Measurements from ENCODE around the gene CBX5.
"Not testable (repeated sequence)": the region's sequence is repeated elsewhere in the genome, so short reads cannot be mapped to it uniquely, and the experiment has no call there.

CBX5 gene

DNA sequence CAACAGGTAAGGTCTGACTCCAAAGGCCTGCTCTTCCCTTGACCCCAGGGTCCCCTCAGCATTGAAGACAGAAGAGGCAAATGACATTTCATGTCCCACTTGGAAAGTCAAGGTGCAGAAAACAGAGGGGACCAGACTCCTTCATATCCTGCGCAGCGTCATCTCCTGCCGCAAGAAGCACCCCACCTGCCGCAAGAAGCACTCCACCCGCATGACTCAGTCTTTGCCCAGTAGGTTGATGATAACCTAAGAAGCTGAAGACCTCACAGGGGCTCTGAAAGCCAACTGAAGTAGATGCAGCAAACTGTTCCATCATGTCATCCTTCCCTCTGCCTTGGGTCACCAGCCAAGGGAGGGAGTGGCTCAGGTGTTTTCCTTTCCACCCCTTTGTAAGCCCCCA lies 79.5 kb downstream of the CBX5 start:
- no peak for TF ChIP-seq POLR2A (IDR thresholded peaks at IDR 0.05; ENCODE audit: low read depth, low read length)
- no peak for FAIRE-seq
- DNase-seq (ENCODE audit: insufficient read length, low spot score) = no peak

DNA sequence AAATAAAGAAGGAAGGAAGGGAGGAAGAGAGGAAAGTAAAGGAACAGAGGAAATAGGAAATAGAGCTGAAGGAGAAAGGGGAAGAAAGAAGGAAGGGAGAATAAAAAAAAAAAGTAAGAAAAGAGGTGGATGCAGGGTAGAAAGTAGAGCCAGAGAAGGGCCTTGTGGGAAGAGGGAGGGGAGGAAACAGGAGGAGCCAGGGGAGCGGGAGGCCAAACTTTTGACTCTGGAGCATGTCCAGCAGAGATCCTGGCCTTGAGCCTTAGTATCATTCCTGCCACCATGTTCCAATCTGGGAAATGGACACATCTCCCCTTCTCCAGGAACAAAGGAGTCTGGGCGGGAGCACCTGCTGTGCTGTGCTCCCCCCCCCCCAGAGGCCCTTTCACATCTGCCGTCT lies 80.0 kb downstream of the CBX5 start:
- FAIRE-seq (no peak), DNase-seq (ENCODE audit: insufficient read length, low spot score) (no peak)
- TF ChIP-seq POLR2A (IDR thresholded peaks at IDR 0.05; ENCODE audit: low read depth, low read length) = no peak

DNA sequence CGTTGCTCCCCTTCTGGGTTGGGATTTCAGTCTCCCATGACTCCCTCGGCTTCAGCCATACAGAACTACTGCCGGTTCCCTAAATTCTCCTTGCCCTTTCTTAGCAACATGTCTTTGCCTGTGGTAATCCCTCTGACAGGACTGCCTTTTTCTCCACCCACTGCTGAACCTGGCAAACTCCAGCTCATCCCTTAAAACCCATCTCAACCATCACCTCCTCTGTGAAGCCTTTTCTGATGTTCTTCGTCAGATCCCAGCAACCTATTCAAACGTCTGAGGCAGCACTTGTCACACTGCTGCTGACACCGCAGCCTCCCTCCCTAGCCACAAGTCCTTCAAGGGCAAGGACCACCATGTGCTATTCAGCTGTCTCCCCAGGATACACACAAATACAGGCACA lies 80.9 kb downstream of the CBX5 start:
- no peak for FAIRE-seq

DNA sequence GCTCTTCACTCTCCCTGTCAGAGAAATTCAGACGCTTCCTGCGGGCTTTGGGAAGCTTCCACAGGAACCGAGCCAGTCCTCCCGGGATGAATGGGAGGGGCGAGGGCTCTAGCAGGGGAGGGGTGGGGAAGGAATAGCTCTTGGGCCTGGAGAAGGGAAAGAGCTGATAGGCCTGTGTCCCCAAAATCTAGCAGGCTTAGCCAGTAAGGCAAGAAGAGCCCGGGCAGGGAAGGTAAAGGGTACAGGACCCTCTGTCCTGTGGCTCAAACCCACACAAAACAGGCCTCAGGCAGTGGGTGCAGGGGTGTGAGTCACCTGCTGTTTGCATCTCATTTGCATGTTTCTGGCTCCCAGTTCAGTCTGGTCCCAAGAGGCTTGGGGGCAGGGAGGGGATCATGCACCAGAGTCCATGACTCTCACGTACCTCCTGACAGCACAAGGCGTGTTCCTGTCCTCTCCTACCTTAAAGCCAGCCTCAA lies 82.5 kb downstream of the CBX5 start:
- FAIRE-seq (no peak), DNase-seq (ENCODE audit: insufficient read length, low spot score) (peak; percentile 47)
- no peak for TF ChIP-seq POLR2A (IDR thresholded peaks at IDR 0.05; ENCODE audit: low read depth, low read length)

More for the DNA sequence above, 80.9 kb downstream of the CBX5 start:
- no peak for TF ChIP-seq POLR2A (IDR thresholded peaks at IDR 0.05; ENCODE audit: low read depth, low read length)
- no peak for DNase-seq (ENCODE audit: insufficient read length, low spot score)

DNA sequence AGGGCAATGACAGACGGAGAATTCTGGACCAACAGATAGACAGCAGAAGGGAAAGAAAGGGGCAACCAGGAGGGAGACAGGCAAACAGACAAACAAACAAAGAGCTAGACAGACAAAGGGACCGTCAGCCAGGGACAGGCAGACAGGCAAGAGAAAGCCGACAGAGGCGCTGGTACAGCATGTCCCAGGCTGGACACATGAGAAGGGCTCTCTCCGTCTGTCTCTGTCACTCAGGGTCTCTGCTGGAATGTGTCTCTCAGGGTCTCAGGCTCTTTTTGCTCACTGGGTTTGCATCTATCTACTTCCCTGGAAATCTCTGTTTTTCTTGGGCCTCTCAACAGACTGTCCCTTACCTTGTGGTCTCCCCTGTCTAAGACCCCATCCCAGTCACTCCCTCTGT lies 82.9 kb downstream of the CBX5 start:
- FAIRE-seq (no peak), DNase-seq (ENCODE audit: insufficient read length, low spot score) (no peak)
- no peak for TF ChIP-seq POLR2A (IDR thresholded peaks at IDR 0.05; ENCODE audit: low read depth, low read length)

DNA sequence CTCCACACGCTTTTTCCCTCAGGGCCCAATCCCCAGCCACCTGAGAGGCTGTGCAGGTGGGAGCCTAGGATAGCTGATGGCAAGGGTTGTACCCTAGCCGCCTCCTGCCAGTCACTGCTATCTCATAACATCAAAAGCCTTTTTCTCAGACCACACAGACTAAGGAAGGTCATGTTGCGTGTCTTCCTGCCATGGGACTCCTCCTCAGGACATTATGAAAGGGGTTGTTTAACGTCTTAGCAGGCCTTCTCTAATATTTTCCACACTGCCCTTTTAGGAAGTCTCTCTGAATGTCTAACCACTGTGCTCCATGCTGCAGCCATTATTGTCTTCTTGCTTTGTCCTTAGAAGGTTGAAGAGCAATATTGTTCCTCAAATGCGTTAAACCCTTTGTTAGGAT lies 83.5 kb downstream of the CBX5 start:
- DNase-seq (ENCODE audit: insufficient read length, low spot score) (no peak), FAIRE-seq (no peak)
- no peak for TF ChIP-seq POLR2A (IDR thresholded peaks at IDR 0.05; ENCODE audit: low read depth, low read length)

DNA sequence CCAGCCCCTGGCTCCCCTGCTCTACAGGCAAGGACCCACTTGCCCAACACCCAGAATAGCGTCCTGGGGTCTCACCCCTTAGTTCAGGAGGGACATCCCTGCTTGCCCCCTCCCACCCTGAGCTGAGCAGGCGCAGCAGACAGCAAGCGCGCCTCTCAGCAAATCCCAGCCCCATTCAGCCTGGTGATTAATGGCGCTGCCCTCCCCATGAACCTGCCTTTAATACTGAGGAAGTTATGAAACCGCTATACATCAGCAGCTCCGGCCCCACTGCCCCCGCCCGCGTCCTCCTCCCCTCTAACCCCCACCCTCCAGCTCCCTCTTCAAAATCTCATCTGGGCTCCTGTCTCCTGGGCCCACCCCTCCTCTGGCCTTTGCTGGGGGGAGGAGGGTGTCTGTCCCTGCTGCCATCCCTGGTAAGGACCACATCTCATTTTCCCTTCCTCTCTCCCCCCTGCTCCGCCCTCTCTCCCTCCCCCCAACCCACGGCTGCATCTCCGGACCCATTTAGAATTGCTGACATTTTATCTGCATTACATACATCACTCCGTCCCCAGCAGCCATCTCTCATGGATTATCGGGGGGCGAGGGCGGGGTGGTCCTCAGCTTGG lies 84.1 kb downstream of the CBX5 start:
- TF ChIP-seq POLR2A (IDR thresholded peaks at IDR 0.05; ENCODE audit: low read depth, low read length) = no peak
- no peak for FAIRE-seq
- DNase-seq (ENCODE audit: insufficient read length, low spot score) = peak; percentile 46

DNA sequence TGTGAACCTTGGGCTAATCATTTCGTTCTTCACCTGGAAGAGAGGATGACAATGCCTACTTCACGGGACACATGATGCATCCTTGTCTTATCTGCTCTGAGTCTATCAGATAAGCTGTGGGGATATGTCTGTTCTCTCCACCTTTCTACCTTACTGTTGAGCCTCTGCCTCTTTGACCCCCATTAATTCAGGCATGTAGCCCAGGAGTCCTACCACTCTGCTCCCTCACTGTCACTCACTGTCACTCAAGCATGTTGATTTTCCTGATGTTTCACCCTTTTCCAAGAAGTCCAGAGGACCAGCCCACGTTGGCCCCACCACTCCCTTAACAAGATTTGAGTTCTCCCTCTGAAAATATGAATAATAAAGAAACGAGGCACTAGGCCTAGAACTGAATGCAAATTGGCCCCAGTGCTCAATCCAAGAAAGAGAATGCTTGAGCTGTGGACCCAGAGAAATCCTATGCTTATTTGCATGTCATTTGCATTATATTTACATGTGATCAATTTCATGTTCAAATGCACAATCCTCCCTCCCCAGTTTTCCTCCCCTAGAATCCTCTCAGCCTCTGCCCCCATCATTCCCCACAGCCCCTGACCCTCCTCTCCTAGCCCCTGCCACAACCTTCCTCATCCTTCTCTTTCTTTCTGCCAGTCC lies 84.7 kb downstream of the CBX5 start:
- TF ChIP-seq POLR2A (IDR thresholded peaks at IDR 0.05; ENCODE audit: low read depth, low read length) = no peak
- no peak for FAIRE-seq
- no peak for DNase-seq (ENCODE audit: insufficient read length, low spot score)

DNA sequence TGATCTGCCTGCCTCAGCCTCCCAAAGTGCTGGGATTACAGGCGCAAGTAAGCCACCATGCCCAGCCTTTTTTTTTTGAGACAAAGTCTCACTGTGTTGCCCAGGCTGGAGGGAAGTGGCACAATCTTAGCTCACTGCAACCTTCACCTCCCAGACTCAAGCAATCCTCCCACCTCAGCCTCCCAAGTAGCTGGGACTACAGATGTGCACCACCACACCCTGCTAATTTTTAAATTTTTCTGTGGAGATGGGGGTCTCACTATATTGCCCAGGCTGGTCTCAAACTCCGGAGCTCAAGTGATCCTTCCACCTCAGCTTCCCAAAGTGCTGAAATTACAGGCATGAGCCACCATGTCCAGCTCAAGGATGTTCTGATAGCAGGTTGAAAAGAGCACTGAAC lies 85.3 kb downstream of the CBX5 start:
- not testable (repeated sequence) for FAIRE-seq; DNase-seq (ENCODE audit: insufficient read length, low spot score)

DNA sequence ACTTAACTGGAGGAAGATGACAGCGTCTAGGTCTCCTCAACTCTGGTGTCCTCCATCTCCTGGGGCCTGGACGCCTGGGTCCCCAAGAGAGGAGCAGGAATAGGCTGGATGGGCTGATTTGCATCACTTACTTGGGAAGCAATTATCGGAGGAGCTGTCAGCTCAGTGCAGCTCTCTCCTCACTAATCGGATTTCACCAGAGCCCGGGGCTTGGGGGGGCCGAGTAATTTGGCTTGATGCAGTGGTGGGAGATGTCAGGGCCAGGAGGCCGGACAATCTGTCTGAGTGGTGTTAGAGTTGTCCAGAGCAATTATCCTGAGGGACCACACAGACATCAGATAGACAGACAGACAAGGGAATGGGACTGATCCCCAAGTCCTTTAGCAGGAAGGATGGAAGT lies 86.5 kb downstream of the CBX5 start:
- TF ChIP-seq POLR2A (IDR thresholded peaks at IDR 0.05; ENCODE audit: low read depth, low read length) = no peak
- FAIRE-seq = no peak

DNA sequence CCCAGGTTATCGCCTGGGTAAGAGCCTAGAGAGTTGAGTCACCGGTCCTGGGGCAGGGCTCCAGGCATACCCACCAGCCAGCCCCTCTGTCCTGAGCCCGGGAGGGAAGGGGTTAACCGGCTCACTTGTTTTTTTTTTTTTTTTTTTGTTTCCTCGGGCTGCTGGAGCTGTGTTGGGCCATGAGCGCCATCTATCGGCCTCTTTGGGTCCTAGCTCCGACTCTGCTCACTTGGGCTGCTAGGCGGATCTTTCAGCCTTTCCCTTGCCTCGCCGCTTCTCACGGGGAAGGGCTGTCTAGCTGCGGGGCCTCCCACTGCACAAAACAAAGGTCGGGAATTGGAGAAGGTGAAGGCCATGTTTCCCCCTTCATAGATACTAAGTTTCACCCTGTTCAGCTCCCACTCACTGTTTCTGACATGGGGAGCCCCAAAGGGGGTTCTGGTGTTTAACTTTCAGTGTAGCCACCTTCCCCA lies 88.3 kb downstream of the CBX5 start:
- TF ChIP-seq POLR2A (IDR thresholded peaks at IDR 0.05; ENCODE audit: low read depth, low read length) = no peak
- no peak for FAIRE-seq
- DNase-seq (ENCODE audit: insufficient read length, low spot score) = peak; percentile 68

More for the DNA sequence above, 86.5 kb downstream of the CBX5 start:
- no peak for DNase-seq (ENCODE audit: insufficient read length, low spot score)

DNA sequence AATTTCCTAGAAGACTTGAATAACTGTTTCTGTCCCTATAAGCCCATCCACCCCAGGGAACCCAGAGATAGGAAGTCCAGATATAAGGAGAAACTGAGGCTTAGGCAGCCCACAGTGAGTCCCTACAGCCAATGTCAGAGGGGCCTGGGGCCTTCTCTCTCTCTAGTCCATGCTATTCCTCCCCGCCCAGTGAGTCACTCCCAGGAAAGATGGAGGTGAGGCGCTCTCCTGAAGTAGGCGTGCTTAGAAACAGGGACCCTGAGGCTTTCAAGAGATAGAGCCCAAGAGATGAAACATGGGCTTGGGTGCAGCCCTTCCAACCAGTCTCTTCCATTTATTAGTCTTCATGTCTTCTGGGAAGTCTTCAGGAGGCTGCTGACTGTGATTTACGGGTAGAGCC lies 88.8 kb downstream of the CBX5 start:
- DNase-seq (ENCODE audit: insufficient read length, low spot score) (no peak), FAIRE-seq (no peak)
- TF ChIP-seq POLR2A (IDR thresholded peaks at IDR 0.05; ENCODE audit: low read depth, low read length) = no peak

DNA sequence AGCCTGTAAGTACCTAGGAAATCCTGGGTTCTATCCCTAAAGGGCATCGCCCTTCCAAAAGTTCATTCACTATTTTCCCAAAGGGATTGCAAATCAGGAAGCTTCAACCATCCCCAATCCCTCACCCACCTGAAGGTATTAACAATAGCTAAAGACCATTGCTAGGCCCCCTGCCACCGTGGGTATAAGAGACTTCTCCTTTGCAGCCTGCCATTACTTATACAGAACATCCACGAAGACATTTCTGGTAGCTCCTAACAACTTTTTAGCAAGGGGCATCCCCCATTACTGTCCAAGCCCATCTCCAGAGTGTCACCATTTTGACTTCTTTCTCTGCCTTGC lies 90.8 kb downstream of the CBX5 start:
- FAIRE-seq (no peak), DNase-seq (ENCODE audit: insufficient read length, low spot score) (no peak)
- TF ChIP-seq POLR2A (IDR thresholded peaks at IDR 0.05; ENCODE audit: low read depth, low read length) = no peak

DNA sequence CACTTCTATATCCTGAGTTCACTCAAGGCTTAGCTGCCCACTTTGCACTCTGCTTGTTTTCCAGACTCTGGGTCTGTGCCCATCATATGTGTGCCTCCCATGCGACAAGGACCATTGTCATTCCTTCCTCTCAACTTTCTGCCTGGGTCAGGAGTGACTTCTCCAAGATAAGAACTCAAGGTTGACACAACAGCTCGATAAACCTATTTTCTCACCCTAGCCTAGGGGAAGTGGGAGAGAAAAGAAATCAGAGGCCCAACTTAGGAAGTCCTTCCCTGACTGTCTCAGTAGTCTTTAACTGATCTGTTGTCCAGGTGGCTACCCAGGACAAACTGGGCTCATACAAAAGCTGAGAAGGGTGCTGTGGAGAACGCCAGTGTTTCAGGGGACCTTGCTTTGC lies 92.8 kb downstream of the CBX5 start:
- FAIRE-seq (no peak), DNase-seq (ENCODE audit: insufficient read length, low spot score) (no peak)
- no peak for TF ChIP-seq POLR2A (IDR thresholded peaks at IDR 0.05; ENCODE audit: low read depth, low read length)

DNA sequence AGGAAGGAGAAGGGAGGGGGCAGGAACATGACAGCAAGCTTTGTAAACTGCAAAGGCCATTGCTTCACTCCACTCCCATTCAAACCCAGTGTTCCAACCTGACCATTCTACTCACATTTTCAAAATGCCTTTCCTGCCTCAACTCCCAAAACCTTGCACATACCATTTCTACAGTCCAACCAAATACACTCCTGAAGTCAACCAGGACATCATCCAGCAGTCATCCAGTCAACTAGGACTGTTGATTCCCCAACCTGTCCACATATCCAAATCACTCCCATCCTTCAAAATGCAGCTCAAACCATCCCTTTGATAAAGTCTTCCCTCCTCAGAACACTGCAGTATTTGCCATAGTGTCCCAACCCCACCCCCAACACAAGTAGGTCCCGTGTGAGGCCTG lies 94.0 kb downstream of the CBX5 start:
- no peak for DNase-seq (ENCODE audit: insufficient read length, low spot score)
- FAIRE-seq = no peak
- no peak for TF ChIP-seq POLR2A (IDR thresholded peaks at IDR 0.05; ENCODE audit: low read depth, low read length)

DNA sequence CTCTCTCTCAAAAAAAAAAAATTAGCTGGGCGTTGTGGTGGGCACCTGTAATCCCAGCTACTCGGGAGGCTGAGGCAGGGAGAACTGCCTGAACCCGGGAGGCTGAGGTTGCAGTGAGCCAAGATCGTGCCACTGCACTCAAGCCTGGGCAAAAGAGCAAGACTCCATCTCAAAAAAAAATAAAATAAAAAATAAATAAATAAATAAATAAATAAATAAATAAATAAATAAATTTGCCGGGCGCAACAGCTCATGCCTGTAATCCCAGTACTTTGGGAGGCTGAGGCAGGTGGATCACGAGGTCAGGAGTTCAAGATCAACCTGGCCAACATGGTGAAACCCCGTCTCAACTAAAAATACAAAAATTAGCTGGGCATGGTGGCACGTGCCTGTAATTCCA lies 94.6 kb downstream of the CBX5 start:
- FAIRE-seq; DNase-seq (ENCODE audit: insufficient read length, low spot score): not testable (repeated sequence)

All from H54 (cell line).